NCI-H446 (cell line): ENCODE data around the gene AKT1.
A peak's percentile ranks its signal among the peaks of the same experiment; 100 is the strongest.
"Not testable (repeated sequence)": the region's sequence is repeated elsewhere in the genome, so short reads cannot be mapped to it uniquely, and the experiment has no call there.

ENCODE experiments used
- DNase-seq, 2 experiments: peaks; one replicate each; lab custom pipeline; 2025; lab: John Stamatoyannopoulos, UW

AKT1 gene

GRCh38 chr14:104739026-104739425 lies 56.5 kb downstream of the AKT1 start:
- DNase-seq = no peak

GRCh38 chr14:104738375-104739019 lies 57.1 kb downstream of the AKT1 start:
- no peak for DNase-seq

GRCh38 chr14:104735830-104736642 lies 59.5 kb downstream of the AKT1 start:
- no peak for DNase-seq

- DNase-seq = no peak
Measured at GRCh38 chr14:104734991-104735779, 60.4 kb downstream of the AKT1 start.

GRCh38 chr14:104734601-104734990 lies 61.0 kb downstream of the AKT1 start:
- DNase-seq = no peak

- no peak for DNase-seq
Measured at GRCh38 chr14:104734051-104734587, 61.4 kb downstream of the AKT1 start.

GRCh38 chr14:104732931-104733681 lies 62.4 kb downstream of the AKT1 start:
- DNase-seq = no peak

- no peak for DNase-seq
Measured at GRCh38 chr14:104732355-104732804, 63.2 kb downstream of the AKT1 start.

GRCh38 chr14:104731320-104732294 lies 63.9 kb downstream of the AKT1 start:
- DNase-seq = no peak

GRCh38 chr14:104730487-104730886 lies 65.1 kb downstream of the AKT1 start:
- DNase-seq = no peak

GRCh38 chr14:104729835-104730181 lies 65.7 kb downstream of the AKT1 start:
- DNase-seq = no peak

GRCh38 chr14:104729176-104729834 lies 66.2 kb downstream of the AKT1 start:
- DNase-seq = not testable (repeated sequence)

GRCh38 chr14:104728631-104729030 lies 66.9 kb downstream of the AKT1 start:
- DNase-seq = no peak

- DNase-seq = no peak
Measured at GRCh38 chr14:104726600-104727451, 68.7 kb downstream of the AKT1 start.

GRCh38 chr14:104725772-104726548 lies 69.6 kb downstream of the AKT1 start:
- DNase-seq = no peak

- peak in 1 of 2 experiments; percentile 46 for DNase-seq
Measured at GRCh38 chr14:104724981-104725771, 70.4 kb downstream of the AKT1 start.

GRCh38 chr14:104724407-104724980 lies 71.1 kb downstream of the AKT1 start:
- no peak for DNase-seq
